H4 (cell line): ENCODE results near the gene C2orf74. TPM values are rescaled to one million over a fixed set of nuclear protein-coding genes. Genes with fewer than 3 reads are reported as not detected.
"Not testable (repeated sequence)": the region's sequence is repeated elsewhere in the genome, so short reads cannot be mapped to it uniquely, and the experiment has no call there.

Experiments
- DNase-seq: peaks from one replicate; pipeline ENCODE4 v3.0.0-alpha.2; 2015; ENCODE audit warnings: low spot score
- total RNA-seq: library from RNA; depleted of rRNA; stranded (reverse); fragments of >200 nt; shearing (Covaris generic); gene quantifications from 2 replicates; pipeline ENCODE4 v1.2.3, GENCODE V29; 2014

Gene C2orf74
- total RNA-seq, 1 experiment from 2014 or later = 19.3 TPM

DNA sequence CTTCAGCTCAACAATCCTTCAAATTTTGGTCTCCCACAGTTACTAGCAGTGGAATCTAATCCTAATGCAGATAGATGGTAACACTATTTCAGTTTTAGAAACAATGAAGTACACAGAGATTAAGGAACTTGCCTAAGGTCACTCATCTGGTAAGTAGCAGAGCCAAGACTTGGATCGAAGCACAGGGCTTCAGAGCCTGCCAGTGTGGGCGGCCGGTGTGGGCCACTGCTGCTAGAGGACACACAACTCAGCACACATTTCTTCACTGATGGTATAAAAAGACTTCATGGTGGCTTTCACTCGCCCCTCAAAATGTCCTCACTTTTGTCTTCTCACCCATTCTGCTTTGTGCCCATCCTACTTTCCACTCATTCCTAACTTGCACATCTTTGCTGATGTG, 11.1 kb downstream of the C2orf74 start:
- DNase-seq = no peak

DNA sequence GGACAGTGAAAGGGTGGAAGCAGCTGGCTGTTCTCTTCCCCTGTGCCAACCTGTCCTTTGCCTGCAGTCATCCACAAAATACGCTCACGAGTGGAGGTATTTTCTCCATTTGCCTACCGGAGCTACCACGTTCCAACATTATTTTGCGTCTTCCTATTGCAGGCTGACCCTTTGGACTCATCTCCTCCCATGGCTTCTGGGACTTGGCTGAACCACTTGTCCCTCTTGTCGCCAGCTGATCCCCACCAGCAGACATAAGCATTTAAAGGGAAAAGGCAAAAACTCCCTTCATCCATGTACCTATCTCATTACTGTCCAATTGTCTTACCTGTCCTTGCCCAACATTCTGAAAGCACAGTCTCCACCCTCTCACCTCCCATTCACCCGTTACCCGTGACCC, 13.0 kb downstream of the C2orf74 start:
- DNase-seq = no peak

DNA sequence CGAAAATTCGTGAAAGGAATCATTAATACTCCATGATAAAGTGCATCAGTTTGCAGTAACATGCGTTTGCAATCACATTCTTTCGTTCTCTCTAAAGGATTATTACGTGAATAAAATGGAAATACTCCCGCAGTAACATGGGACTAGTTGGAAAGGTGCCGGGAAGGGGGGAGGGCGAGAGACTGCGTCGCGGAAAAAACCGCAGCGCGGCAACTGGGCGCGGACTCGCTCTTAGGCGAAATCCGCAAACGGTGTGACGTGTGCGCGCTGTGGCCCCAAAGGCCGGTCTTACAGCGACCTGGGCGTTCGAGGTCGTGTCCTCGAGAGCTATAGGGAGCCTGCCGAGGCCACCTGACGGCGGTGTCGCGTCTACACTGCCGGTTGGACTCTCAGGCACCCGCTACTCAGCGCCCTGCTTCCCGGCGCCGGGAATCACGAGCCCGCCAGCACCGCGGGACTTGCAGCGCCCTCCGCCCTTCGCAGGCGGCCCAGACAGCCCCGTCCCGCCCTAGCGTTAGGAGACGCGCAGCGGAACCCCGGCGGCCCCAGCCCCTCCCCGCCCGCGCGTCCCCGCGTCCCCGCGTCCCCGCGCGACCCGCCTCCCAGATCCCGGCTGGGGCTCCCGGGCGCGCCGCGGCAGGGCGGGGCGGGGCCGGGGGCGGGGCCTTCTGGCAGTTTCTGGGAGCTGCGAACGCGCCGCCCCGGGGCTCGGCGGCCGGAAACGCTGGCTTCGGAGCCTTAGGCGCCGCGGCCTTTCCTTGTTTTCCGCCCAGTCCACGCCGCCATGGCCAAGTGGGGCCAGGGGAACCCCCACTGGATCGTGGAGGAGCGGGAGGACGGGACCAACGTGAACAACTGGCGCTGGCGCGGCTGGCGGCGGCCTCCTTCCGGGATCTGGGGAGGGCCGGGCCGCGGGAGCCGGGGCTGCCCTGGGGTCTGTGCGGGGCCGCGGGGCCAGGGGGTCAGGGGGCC, 15.1 kb downstream of the C2orf74 start:
- peak; percentile 87 for DNase-seq

DNA sequence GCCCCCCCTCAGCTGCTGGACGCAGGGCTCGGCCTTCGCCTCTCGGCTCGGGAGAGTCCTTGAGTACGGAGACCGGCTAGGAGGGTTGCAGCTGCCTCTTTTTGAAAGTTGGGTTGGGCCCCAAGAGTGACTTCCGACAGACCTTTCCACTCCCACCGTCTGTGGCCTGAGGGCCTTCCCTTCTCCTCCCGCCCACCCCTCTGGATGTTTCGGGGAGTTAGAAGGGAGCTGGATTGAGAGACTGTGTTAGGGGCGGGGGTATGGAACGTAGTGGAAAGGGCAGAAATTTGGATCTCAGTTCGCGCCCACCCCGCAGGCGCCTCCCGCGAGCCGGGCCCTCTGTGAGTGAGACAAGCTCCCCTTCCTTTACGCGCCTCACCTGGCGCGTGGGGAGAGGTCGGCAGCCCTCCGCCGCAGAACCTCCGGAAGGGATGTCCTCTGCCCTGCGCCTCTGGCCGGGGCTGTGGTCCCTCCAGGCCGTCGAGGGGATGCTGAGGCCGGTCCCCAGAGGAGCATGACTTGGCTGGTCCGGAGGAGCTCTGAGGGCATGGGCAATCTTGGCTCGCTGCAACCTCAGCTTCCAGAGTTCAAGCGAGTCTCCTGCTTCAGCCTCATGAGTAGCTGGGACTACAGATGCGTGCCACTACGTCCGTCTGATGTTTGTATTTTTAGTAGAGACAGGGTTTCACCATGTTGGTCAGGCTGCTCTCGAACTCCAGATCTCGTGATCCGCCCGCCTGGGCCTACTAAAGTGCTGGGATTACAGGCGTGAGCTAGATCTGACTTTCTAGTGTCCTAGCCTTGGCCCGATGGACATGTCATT, 15.9 kb downstream of the C2orf74 start:
- no peak for DNase-seq

DNA sequence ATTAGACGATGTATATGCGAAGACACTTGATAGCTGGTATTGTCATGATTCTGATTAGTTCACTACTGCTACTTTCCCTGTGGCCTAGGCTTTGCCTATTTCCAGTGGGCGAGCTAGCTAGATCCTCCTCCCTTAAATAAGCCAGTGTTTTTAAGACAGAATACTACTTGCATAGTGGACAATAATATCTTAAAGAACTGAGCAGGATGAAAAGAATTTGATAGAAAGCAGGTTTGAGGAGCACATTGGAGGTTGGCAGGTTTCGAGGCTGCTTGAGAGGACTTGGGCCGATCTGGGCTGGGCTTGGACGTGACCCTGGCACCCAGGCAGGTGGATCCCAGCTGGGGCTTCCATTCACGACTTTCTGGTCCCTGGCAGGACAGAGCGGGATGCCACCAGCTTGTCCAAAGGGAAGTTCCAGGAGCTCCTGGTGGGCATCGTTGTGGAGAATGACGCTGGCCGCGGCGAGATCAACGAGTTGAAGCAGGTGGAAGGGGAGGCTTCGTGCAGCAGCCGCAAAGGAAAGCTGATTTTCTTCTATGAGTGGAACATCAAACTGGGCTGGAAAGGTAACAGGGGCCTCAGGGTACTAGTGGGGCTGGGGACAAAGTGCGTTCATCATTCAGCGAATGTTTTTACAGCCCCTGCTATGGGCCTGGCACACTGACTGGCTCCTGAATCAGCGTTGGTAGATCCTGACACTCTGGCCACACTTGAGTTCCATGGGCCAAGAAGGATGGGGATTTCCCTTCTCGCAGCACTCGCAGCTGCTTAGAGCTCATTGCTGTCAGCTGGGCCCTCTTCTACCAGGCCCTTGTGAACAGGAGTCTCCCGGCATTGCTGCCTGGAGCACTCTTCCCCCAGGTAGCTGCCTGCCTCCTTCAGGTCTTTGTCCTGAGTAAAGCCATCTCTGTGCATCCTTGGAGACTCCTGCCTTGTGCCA, 16.9 kb downstream of the C2orf74 start:
- DNase-seq = no peak

DNA sequence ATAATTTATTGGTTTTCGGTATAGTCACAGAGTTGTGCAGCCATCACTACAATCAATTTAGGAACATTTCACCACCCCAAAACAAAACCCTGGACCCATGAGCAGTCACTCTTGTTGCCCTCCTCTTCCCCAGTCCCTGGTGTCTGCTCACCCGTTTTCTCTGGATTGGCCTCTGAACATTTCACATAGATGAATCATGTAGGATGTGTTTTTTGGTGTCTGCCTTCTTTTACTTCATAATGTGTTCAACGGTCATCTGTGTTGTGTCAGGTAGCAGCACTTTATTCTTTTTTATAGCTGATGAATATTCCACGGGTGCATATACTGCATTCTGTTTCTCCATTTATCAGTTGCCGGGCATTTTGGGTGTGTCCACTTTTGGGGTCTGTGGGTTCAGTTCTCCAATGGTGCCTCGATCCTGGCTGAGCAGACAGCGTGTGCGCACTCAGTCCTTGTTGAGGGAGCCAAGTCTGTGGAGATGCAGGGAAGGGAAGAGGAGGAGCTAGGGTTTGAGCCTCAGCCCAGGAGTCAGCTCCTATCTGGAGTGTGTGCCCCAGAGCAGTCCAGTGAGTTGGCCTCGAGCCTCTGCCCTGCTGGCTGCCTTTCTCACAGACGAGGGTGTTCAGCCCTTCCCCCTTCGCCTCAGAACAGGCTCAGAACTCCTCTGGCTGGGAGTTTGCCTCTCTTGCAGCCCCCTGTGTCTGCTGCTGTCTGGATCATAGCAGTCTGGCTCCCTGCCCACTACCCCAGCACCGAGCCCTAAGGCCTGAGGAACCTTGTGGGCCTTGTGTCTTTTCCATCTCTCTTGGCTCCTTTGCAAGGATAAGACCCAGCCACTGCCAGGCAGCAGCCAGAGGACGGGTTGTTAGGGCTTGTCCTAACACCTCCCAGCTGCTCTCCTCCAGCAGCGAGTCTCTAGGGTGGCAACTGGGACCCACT, 18.0 kb downstream of the C2orf74 start:
- DNase-seq = no peak

DNA sequence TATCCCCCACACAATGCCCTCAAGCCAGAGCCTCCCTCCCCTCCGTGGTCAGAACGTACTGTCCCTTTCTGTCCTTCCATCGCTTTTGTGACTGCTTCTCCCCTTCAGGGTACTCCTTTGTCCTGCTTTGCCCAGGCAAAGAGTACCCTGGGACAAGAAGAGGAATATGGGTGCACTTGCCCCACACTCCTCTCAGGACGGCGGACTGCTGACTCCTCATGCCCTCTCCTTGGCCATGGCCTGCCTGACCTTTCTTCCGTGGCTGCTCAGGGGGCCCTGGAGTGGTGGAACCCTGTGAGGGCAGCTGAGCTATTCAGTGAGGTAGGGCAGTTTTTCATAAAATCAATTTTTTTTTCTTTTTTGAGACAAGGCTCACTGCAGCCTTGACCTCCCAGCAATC, 18.7 kb downstream of the C2orf74 start:
- DNase-seq = no peak

DNA sequence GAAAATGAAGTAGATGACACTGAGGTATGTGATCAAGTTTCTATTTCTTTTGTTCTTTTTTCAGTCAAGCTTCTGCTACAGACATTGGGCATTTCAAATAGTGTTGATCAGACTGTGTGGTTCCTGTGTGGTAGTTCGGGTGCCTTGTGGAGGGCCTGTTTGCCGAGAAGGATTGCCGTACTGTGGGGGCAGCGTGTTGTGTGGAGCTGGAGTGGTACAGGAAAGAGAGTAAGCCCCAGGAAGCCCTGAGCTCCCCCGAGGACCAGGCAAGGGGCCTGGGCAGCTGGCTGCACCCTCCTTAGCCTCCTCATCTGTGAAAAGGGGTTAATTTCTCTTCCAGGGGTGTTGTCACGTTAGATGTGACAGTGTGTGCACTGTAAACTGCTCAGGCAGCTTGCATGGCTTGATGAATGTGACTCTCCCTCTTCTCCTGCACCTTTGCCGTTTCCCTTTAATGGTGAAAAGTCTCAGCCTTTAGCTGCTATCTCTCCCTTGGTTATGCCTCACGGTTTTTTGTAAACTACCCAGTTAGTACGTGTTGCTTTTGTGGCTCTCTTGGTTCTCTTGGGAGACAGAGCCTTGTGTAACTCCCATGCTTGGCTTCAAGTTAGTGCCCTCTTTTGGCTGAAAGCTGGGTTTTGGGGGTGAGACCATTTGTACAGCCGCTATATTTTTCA, 19.5 kb downstream of the C2orf74 start:
- no peak for DNase-seq

DNA sequence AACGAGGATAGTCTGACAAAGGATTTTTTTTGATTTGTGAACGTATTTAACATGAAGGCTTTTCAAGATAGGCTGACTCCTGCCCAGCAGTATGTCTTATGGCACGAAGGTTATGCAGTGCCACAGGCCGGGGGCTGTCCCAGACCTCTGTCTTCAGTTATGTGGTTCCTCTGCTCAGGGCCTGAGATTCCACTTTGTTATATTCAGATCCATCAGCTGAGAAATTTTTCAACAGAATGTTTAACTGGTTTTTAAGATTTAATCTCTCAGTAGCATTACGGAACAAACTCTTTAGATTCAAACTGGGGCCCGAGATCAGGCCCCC, 20.0 kb downstream of the C2orf74 start:
- DNase-seq = no peak

DNA sequence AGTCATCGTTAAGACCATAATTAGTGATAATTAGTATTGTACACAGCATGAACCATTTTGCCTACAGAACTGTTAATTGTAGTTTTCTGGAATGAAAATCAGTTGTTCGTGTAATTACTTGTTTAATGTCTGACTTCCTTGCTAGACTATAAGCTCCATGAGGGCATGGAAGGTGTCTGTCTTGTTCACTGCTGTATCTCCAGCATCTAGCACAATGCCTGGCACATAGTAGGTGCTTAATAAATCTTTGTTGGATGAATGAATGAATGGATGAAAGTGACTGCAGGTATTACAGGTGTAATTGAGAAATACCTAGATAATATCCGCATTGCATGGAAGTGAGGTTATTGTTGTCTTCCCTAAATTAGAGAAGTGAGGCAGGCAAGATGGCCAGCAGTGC, 21.8 kb downstream of the C2orf74 start:
- DNase-seq = no peak

DNA sequence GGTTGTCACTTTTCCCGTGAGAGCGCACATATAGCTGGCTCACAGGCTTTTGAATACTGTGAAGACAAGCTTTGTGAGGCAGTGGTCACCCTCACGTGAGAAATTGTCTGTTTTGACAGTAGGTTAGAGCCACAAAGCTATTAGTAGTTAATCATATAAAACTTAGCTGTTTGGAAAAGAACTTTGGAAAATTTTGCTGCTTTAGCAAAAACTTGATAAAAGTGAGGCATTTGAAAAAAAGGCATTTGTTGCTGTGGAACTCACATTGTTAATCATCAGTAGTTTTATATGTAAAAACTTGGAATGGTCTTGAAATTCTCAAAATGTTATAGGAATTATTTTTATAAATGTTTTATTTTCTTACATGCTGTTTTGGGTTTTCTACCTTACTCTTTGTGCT, 22.3 kb downstream of the C2orf74 start:
- no peak for DNase-seq

DNA sequence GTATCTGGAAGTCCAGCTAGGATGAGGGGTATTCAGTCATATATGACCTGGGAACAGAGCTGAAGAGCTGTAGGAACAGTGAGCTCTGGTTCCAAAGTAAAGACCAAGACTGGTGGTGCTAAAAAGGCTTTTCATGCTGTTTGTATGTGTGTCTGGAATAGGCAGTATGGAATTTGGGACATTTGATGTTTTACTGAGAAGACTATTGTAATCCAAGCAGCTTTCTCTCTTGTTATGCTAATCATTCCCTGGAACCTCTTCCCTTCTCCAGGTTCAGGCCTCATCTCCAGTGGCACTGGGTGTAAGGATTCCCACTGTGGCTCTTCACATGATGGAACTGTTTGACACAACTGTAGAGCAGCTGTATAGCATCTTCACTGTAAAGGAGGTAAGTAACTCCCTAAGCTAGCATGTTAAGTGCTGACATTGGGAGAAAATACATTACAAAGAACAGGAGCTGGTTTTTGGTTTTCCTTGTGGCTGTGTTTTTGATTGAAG, 23.3 kb downstream of the C2orf74 start:
- DNase-seq = no peak

DNA sequence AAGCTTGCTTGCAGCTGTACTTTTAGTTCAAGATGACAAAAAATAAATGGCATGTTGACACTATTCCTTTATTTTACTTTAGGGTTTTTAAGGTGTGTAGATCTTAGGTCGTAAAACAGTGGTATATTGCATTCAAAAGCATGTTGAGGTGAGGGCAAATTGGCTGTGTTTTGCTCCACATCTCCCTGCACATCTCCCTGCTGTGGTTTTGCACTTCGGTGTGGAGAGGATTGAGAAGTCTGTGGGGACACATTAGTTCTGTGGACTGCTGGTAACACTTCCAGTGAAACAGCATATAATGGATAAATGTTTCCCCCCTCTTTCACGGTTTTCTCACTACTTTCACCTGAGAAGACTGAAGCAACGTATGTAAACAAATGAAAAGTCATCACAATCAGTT, 25.1 kb downstream of the C2orf74 start:
- DNase-seq = no peak

DNA sequence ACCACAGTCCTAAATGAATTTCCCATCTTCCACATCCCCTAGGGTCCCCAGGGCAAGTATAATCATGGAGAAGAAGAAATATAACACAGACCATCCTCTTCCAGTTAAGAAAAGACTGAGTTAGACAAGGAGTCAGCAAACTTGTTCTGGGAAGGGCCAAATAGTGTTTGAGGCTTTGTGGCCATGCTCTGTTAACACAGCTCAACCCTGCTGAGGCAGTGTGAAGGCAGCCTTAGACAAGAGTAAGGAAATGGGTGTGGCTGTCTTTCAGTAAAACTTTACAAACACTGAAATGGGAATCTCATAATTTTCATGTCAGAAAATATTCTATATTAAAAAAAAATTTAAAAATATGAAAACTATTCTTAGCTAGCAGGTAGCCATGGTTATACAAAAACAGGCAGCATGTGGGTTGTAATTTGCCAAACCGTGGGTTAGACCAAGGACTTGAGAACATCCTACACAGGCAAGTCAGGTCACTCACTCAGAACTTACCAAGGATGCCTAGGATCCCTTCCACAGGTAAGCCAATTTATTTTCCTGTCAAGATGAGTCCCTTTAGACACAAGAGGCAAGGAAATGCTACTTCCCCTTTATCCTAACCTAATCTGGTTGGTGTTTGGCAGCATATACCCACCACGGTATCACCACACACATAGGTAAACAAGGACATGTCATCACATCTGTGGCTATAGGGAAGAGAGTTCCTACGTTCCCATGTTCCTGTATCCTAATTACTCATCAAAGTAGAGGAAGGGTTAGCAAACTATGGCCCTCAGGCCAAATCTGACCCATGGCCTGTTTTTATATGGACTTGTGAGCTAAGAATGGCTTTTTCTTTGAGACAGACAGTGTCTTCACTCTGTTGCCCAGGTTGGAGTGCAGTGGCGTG, 31.9 kb downstream of the C2orf74 start:
- no peak for DNase-seq

DNA sequence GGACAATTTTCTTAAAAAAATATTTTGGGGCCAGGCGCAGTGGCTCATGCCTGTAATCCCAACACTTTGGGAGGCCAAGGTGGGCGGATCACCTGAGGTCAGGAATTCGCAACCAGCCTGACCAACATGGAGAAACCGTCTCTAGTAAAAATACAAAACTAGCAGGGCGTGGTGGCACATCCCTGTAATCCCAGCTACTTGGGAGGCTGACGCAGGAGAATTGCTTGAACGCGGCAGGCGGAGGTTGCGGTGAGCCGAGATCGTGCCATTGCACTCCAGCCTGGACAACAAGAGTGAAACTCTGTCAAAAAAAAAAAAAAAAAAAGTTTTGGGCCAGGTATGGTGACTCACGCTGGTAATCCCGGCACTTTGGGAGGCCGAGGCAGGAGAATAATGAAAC, 32.7 kb downstream of the C2orf74 start:
- DNase-seq = not testable (repeated sequence)

DNA sequence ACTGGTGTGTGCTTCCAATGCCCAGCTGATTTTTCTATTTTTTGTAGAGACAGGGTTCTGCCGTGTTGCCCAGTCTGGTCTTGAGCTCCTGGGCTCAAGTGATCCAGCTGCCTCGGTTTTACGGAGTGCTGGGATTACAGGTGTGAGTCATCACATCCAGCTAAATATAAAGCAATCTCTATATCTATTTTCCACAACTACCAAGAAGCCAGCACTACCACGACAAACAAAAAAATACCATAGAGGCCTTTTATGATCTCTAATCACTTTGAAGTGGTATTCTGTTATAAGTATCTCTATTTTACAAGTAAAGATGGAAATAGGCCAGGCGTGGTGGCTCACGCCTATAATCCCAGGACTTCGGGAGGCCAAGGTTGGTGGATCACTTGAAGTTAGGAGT, 34.7 kb downstream of the C2orf74 start:
- DNase-seq = no peak

DNA sequence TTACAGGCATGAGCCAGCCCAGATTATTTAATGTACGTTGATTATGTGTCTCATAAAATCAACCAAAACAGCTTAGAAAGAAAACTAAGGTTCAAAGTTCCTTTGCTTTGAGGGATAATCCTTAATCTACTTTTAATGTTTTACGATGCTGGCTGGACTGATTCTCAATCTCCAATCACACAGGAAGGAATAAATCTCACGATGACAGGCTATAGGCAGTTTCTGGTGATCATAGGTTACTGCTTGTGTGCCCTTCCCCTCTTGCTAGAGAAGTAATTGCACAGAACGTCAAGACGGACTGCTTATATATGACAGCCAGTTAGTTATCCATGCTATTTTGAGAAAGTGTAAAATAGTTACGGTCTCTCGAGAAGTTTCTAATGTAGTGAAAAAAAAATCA, 43.1 kb downstream of the C2orf74 start:
- DNase-seq = no peak

DNA sequence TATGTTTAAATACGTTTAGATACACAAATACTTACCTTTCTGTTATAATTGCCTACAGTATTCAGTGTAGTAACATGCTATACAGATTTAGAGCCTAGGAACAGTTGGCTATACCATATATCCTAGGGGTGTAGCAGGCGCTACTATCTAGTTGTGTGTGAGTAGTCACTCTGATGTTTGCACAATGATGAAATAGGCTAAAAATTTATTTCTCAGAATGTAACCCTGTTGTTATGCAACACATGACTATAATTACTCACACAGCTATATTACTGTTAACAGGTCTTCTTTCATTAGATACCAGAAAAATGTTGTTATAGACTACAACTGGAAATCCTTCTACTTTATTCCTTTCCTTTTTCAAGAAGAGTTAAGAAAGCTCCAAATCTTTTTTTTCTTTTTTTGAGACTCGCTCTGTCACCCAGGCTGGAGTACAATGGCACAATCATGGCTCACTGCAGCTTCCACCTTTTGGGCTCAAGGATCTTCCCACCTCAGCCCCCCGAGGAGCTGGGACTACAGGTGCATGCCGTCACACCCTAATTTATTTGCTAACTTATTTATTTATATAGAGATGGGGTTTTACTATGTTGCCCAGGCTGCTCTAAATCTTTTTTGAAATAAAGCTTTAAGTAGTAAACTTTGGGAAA, 48.5 kb downstream of the C2orf74 start:
- DNase-seq = no peak
